ENCODE data around the gene SGK1.

DNA sequence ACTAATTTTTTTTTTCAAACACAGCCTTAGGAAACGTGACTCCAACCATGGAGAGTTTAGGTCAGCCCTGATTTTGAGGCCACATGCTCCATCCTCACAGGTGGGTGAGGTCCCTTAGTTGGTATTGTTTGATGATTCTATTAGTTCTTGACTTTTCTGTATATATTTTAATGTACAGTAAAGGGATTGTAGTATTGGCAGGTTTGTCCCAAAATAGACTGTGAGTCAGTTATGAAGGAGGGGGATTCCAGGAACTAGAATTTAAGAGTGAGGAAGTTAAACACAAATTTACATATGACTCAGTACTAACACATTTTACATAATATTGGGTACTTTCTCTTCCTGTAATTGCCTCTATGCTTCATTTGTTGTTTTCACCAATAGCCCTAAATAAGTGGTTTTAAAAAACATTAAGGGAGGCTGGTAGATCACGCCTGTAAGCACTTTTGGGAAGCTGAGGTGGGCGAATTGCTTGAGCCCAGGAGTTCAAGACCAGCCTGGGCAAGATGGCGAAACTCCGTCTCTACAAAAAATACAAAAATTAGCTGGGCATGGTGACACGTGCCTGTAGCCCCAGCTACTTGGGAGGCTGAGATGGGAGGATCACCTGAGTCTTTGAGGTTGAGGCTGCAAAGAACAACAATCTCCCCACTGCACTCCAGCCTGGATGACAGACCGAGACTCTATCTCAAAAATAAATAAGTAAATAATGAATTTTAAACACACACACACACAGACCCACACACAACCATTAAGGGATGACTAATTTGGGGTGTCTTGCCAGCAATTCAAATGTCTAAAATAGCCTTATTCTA is 81.8 kb downstream of the SGK1 start:
- TF ChIP-seq CTCF (IDR thresholded peaks at IDR 0.05; ENCODE audit: low read length) (no peak), EZH2 (IDR thresholded peaks at IDR 0.05; ENCODE audit: borderline replicate concordance, low read length) (no peak)
